IMR-90 (cell line): ENCODE results near the gene MOB3B. TPM values are rescaled to one million over a fixed set of nuclear protein-coding genes. Genes with fewer than 3 reads are reported as not detected.

Experiments
- ATAC-seq: fragments of 200-7000 bp; cut with Tn5 transposase; 2 replicates; pipeline ENCODE4 v1.9.1; 2020; ENCODE audit warnings: low read depth, mild to moderate bottlenecking, moderate library complexity
- BruUV-seq: library from RNA; stranded (reverse); fragments of 400-500 nt; replicated peaks from 2 replicates; lab custom pipeline; 2021; lab: Mats Ljungman, UMichigan
- CTCF ChIA-PET: fragments of 300-600 bp; formaldehyde crosslinking; extraction: SDS; loops from one replicate; lab custom pipeline; 2021; ENCODE audit warnings: antibody characterized with exemption; lab: Yijun Ruan, JAX
- POLR2A ChIA-PET: fragments of 300-600 bp; sonication (Branson Sonifier 250); formaldehyde crosslinking; loops from one replicate; lab custom pipeline; 2022; ENCODE audit warnings: antibody characterized with exemption; ENCODE audit not compliant: unreplicated experiment; lab: Charles Lee
- DNase-seq: peaks from one replicate; pipeline ENCODE4 v3.0.0; 2013
- H2AFZ ChIP-seq: replicated peaks from 2 replicates; pipeline ENCODE3; 2013; ENCODE audit warnings: low read length, mild to moderate bottlenecking; ENCODE audit not compliant: poor library complexity
- H2AK5ac ChIP-seq: 2 replicates; pipeline ENCODE4 v1.6.1; 2013; ENCODE audit warnings: low read depth, low read length, inconsistent platforms
- H2AK9ac ChIP-seq: replicated peaks from 2 replicates; pipeline ENCODE3; 2013; ENCODE audit warnings: mild to moderate bottlenecking, low read depth, low read length, moderate library complexity; ENCODE audit not compliant: poor library complexity
- H2BK120ac ChIP-seq: 2 replicates; pipeline ENCODE4 v1.6.1; 2013; ENCODE audit warnings: low read depth, low read length, inconsistent platforms
- H2BK15ac ChIP-seq: 3 replicates; pipeline ENCODE4 v1.6.1; 2013; ENCODE audit warnings: low read depth, low read length, inconsistent platforms
- H2BK20ac ChIP-seq: 2 replicates; pipeline ENCODE4 v1.6.1; 2013; ENCODE audit warnings: low read depth, mild to moderate bottlenecking, inconsistent platforms, low read length, moderate library complexity
- H2BK5ac ChIP-seq: 2 replicates; pipeline ENCODE4 v1.6.1; 2013; ENCODE audit warnings: mild to moderate bottlenecking, low read depth, low read length, inconsistent platforms; ENCODE audit not compliant: poor library complexity, severe bottlenecking
- H3K14ac ChIP-seq: replicated peaks from 2 replicates; pipeline ENCODE4 v1.6.1; 2013; ENCODE audit warnings: low read depth, low read length, inconsistent platforms
- H3K18ac ChIP-seq: 2 replicates; pipeline ENCODE4 v1.6.1; 2013; ENCODE audit warnings: low read depth, low read length, control low read depth
- H3K23ac ChIP-seq: 2 replicates; pipeline ENCODE4 v1.6.1; 2013; ENCODE audit warnings: low read depth, low read length, inconsistent platforms
- H3K27ac ChIP-seq: 2 replicates; pipeline ENCODE4 v1.5.1; 2013; ENCODE audit warnings: mild to moderate bottlenecking, control low read depth, low read length; ENCODE audit not compliant: insufficient read depth
- H3K27me3 ChIP-seq: 2 replicates; pipeline ENCODE4 v1.6.1; 2013; ENCODE audit warnings: low read length; ENCODE audit not compliant: control insufficient read depth, insufficient read depth
- H3K36me3 ChIP-seq: 2 replicates; pipeline ENCODE4 v1.6.1; 2013; ENCODE audit warnings: low read length, mixed read lengths; ENCODE audit not compliant: control insufficient read depth, insufficient read depth
- H3K4ac ChIP-seq: 2 replicates; pipeline ENCODE4 v1.6.1; 2013; ENCODE audit warnings: low read depth, low read length, inconsistent platforms
- H3K4me1 ChIP-seq: 2 replicates; pipeline ENCODE4 v1.6.1; 2013; ENCODE audit warnings: low read length, mixed read lengths; ENCODE audit not compliant: control insufficient read depth, insufficient read depth
- H3K4me2 ChIP-seq: 2 replicates; pipeline ENCODE4 v1.6.1; 2013; ENCODE audit warnings: low read depth, mild to moderate bottlenecking, control low read depth, low read length, moderate library complexity
- H3K4me3 ChIP-seq: 2 replicates; pipeline ENCODE4 v1.5.1; 2013; ENCODE audit warnings: low read depth, mild to moderate bottlenecking, control low read depth, low read length, moderate library complexity; ENCODE audit not compliant: insufficient read depth
- H3K56ac ChIP-seq: 2 replicates; pipeline ENCODE4 v1.6.1; 2013; ENCODE audit warnings: low read length, inconsistent platforms; ENCODE audit not compliant: insufficient read depth; ENCODE audit errors: extremely low read depth
- H3K79me1 ChIP-seq, 2 experiments: 2 replicates each; pipeline ENCODE4 v1.6.1; 2013; ENCODE audit warnings: low read length in 2 of 2, inconsistent platforms in 1 of 2, low read depth in 1 of 2
- H3K9ac ChIP-seq: 2 replicates; pipeline ENCODE4 v1.6.1; 2013; ENCODE audit warnings: low read depth, low read length, control low read depth
- H3K9me1 ChIP-seq: 2 replicates; pipeline ENCODE4 v1.6.1; 2013; ENCODE audit warnings: low read length, inconsistent platforms; ENCODE audit not compliant: insufficient read depth
- H3K9me3 ChIP-seq: 2 replicates; pipeline ENCODE4 v1.6.1; 2013; ENCODE audit warnings: low read length; ENCODE audit not compliant: control insufficient read depth, insufficient read depth
- H4K20me1 ChIP-seq: 2 replicates; pipeline ENCODE4 v1.6.1; 2013; ENCODE audit warnings: low read length, inconsistent platforms; ENCODE audit not compliant: insufficient read depth
- H4K5ac ChIP-seq: 2 replicates; pipeline ENCODE4 v1.6.1; 2013; ENCODE audit warnings: mild to moderate bottlenecking, low read depth, low read length, control low read depth
- H4K8ac ChIP-seq, 2 experiments: 2 replicates each; pipeline ENCODE4 v1.6.1; 2013; ENCODE audit warnings: low read depth in 2 of 2, low read length in 2 of 2, control low read depth in 1 of 2, inconsistent platforms in 1 of 2
- H4K91ac ChIP-seq: 2 replicates; pipeline ENCODE4 v1.6.1; 2013; ENCODE audit warnings: low read depth, low read length, inconsistent platforms; ENCODE audit not compliant: insufficient read depth
- BHLHE40 ChIP-seq: fragments of 150-350 bp; IDR thresholded peaks from 2 replicates; pipeline ENCODE4 v1.6.1; 2016; ENCODE audit warnings: mild to moderate bottlenecking, low read depth, low read length
- MXI1 ChIP-seq: IDR thresholded peaks from 2 replicates; pipeline ENCODE4 v1.6.1; 2012; ENCODE audit warnings: low read depth, mild to moderate bottlenecking, low read length, moderate library complexity, borderline replicate concordance
- RAD21 ChIP-seq: IDR thresholded peaks from 2 replicates; pipeline ENCODE4 v1.6.1; 2012; ENCODE audit warnings: low read length, improper control_type of control experiment
- RCOR1 ChIP-seq: IDR thresholded peaks from 2 replicates; pipeline ENCODE4 v1.6.1; 2012; ENCODE audit warnings: mild to moderate bottlenecking, low read length, improper control_type of control experiment; ENCODE audit not compliant: insufficient replicate concordance
- WGBS, 2 experiments: methylation state at CpG; one replicate each; pipeline versions ENCODE4 v1.1.5 to v1.1.7; 2013; ENCODE audit warnings: missing lambda C conversion rate in 2 of 2; ENCODE audit not compliant: insufficient read length in 1 of 2; ENCODE audit errors: extremely low coverage in 2 of 2; 5-methylcytosine and 5-hydroxymethylcytosine counted together
- dilution Hi-C: fragments of 300-500 bp; cut with HindIII; formaldehyde crosslinking; loops from one replicate; pipeline ENCODE4 v1.14.3; 2018; ENCODE audit warnings: low sequenced_read_pairs; ENCODE audit not compliant: unreplicated experiment
- in situ Hi-C: fragments of 300-500 bp; cut with MboI; formaldehyde crosslinking; loops from 3 replicates; pipeline ENCODE4 v1.14.3; 2019; ENCODE audit warnings: low sequenced_read_pairs, inconsistent platforms, mixed read lengths
- intact Hi-C: fragments of 100-400 bp; cut with micrococcal nuclease; formaldehyde crosslinking; loops from 2 replicates; pipeline ENCODE4 v1.10.0; 2022
- polyA plus RNA-seq, 3 experiments: library from polyadenylated mRNA; depleted of rRNA; stranded (reverse); fragments of >200 nt; gene quantifications; 2 replicates each; pipeline ENCODE4 v1.2.3, GENCODE V29; 2012; ENCODE audit warnings: low replicate concordance in 1 of 3
- total RNA-seq: library from RNA; depleted of rRNA; stranded (reverse); fragments of >200 nt; gene quantifications from 2 replicates; pipeline ENCODE4 v1.2.3, GENCODE V29; 2012
- TF ChIP-seq, protein P1 (sequence below): fragments of 150-350 bp; IDR thresholded peaks from 2 replicates; pipeline ENCODE4 v1.6.1; 2017; ENCODE audit warnings: mild to moderate bottlenecking, antibody characterized with exemption, low read length, low read depth
- TF ChIP-seq, protein P2 (sequence below): fragments of 150-350 bp; IDR thresholded peaks from 2 replicates; pipeline ENCODE4 v1.6.1; 2016; ENCODE audit warnings: low read depth, mild to moderate bottlenecking, low read length, moderate library complexity, borderline replicate concordance

Gene MOB3B
- total and polyA plus RNA-seq, 2 of the 4 experiments (the other 2 are of a cell fraction), result under 0.01 to 0.02 TPM

DNA sequence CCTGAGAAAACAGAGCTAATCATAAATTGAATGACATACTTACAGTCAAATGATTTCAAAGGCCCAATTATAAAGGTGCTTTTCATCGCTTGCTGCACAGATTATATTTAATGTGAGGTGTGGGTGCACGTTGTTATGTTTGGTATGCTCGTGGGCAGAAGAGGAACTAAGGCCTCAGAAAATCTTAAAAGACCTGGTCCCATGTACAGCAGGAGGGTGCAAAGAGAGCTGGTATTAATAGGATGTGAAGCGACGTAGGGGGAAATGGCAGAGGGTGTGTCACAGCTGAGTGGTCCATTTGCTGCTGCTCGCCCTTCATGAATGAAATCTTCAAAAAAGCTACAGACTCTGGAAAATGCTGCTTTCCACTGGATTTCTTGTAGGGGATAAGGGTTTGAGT lies 46.0 kb downstream of the MOB3B start:
- Histone ChIP-seq H2AK5ac (no peak overlapping the region), H4K91ac (no peak overlapping the region), H2AFZ (no peak overlapping the region), H4K8ac (no peak overlapping the region), H2BK120ac (no peak overlapping the region), H2BK15ac (no peak overlapping the region), H4K20me1 (no peaks in the 10 kb centered on the region), H3K23ac (no peak overlapping the region), H2BK20ac (no peak overlapping the region), H3K9ac (no peak overlapping the region), H3K56ac (no peak overlapping the region), H3K79me1 (no peaks in the 10 kb centered on the region), H3K4me1 (no peaks in the 10 kb centered on the region), H2AK9ac (no peak overlapping the region), H3K9me1 (no peaks in the 10 kb centered on the region), H3K18ac (no peak overlapping the region), H3K14ac (no peak overlapping the region), H3K36me3 (no peaks in the 10 kb centered on the region), H2BK5ac (no peak overlapping the region), H3K4ac (no peak overlapping the region), H4K5ac (no peak overlapping the region), H3K4me2 (no peak overlapping the region), H3K9me3 (no peaks in the 10 kb centered on the region), H3K27ac (no peak overlapping the region), H3K27me3 (no peaks in the 10 kb centered on the region), H3K4me3 (no peak overlapping the region)
- ChIA-PET CTCF (no interaction called here), POLR2A (no interaction called here)
- 91% methylated on average over 4 of the region's 6 CpGs; no CpG with 5 or more reads in 1 of the 2 experiments for WGBS, 2 experiments
- ATAC-seq (no peak), DNase-seq (no peak)
- intact Hi-C loops (no loop called here), dilution Hi-C loops (no loop called here), in situ Hi-C loops (no loop called here)
- TF ChIP-seq, protein P1, sequence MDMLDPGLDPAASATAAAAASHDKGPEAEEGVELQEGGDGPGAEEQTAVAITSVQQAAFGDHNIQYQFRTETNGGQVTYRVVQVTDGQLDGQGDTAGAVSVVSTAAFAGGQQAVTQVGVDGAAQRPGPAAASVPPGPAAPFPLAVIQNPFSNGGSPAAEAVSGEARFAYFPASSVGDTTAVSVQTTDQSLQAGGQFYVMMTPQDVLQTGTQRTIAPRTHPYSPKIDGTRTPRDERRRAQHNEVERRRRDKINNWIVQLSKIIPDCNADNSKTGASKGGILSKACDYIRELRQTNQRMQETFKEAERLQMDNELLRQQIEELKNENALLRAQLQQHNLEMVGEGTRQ, result no peak
- TF ChIP-seq BHLHE40 (no peak), MXI1 (no peak), RAD21 (no peak), RCOR1 (no peak)
- TF ChIP-seq, protein P2, sequence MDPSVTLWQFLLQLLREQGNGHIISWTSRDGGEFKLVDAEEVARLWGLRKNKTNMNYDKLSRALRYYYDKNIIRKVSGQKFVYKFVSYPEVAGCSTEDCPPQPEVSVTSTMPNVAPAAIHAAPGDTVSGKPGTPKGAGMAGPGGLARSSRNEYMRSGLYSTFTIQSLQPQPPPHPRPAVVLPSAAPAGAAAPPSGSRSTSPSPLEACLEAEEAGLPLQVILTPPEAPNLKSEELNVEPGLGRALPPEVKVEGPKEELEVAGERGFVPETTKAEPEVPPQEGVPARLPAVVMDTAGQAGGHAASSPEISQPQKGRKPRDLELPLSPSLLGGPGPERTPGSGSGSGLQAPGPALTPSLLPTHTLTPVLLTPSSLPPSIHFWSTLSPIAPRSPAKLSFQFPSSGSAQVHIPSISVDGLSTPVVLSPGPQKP, result no peak
- BruUV-seq, result no TSS peak
